ENCODE results near the gene KCNQ4. TPM values are rescaled to one million over a fixed set of nuclear protein-coding genes. Genes with fewer than 3 reads are reported as not detected.
A peak's percentile ranks its signal among the peaks of the same experiment; 100 is the strongest.

KCNQ4 gene
- total RNA-seq, 5 donors from 2014 or later (not counting 1 experiment from before 2014, with no cell fraction given), result 0.10 to 0.35 (median 0.26) TPM

GRCh38 chr1:40772146-40772955 lies 11.2 kb upstream of the KCNQ4 start:
- H3K27ac ChIP-seq (ENCODE audit: low read length), result no peak overlapping the region
- POLR2A ChIA-PET, result interaction anchor here in 1 of 2 donors (0.7 to 1.2 kb wide), 2 partner anchors 9 to 737 kb away, joined by 3 to 4 read pairs; no protein-coding TSS in a partner anchor
- H3K9me3 Mint-ChIP-seq, result peaks cover 0 to 2% (median 0%) of the 10 kb centered on the region in 3 donors
- CTCF ChIA-PET, result interaction anchor here (0.7 to 6.1 kb wide), 9 partner anchors 8 to 301 kb away, joined by 3 to 59 read pairs (median 3); no protein-coding TSS in a partner anchor
- no peak for ATAC-seq (replicated peaks in 1 of 4)
- H3K36me3 Mint-ChIP-seq, result peaks cover 44% of the 10 kb centered on the region
- peak overlapping the region in 1 of 2 donors; percentile 62 for H3K27ac Mint-ChIP-seq
- no peaks in the 10 kb centered on the region for H3K9me3 ChIP-seq
- 100% methylated on average over 2 of the region's 2 CpGs for WGBS (ENCODE audit: insufficient coverage)
- no peak for DNase-seq
- H3K27me3 Mint-ChIP-seq, result no peaks in the 10 kb centered on the region
- H3K4me1 ChIP-seq (ENCODE audit: control insufficient read depth in 1 of 2, extremely low read depth in 1 of 2, insufficient read depth in 2 of 2, low read length in 2 of 2), result no peaks in the 10 kb centered on the region
- H3K36me3 ChIP-seq (ENCODE audit: control insufficient read depth in 2 of 2, extremely low read depth in 1 of 2, insufficient read depth in 1 of 2, low read length in 1 of 2), result peaks cover 5 to 49% of the 10 kb centered on the region in 2 donors
- peaks cover 0 to 12% (median 0%) of the 10 kb centered on the region in 3 donors for H3K4me1 Mint-ChIP-seq
- no peak overlapping the region for H3K4me3 ChIP-seq (ENCODE audit: control insufficient read depth in 1 of 2, extremely low read depth in 1 of 2, low read length in 1 of 2)
- H3K4me3 Mint-ChIP-seq, result no peak overlapping the region
- H3K27me3 ChIP-seq (replicated peaks in 1 of 2; ENCODE audit: control insufficient read depth in 2 of 2, extremely low read depth in 1 of 2, insufficient read depth in 2 of 2, low read length in 1 of 2), result no peaks in the 10 kb centered on the region

GRCh38 chr1:40773748-40774265 lies 9.8 kb upstream of the KCNQ4 start:
- no peaks in the 10 kb centered on the region for H3K9me3 ChIP-seq
- no peak for ATAC-seq (replicated peaks in 1 of 4)
- no peak overlapping the region for H3K27ac ChIP-seq (ENCODE audit: low read length)
- CTCF ChIA-PET, result interaction anchor here (0.6 to 6.1 kb wide), 13 partner anchors 11 to 1214 kb away, joined by 3 to 59 read pairs (median 5); partner anchors contain the start of gene NFYC (in 1 of the 2)
- 89% methylated on average over 5 of the region's 6 CpGs for WGBS (ENCODE audit: insufficient coverage)
- peaks cover 39% of the 10 kb centered on the region for H3K36me3 Mint-ChIP-seq
- H3K4me3 Mint-ChIP-seq, result no peak overlapping the region
- no peaks in the 10 kb centered on the region for H3K27me3 Mint-ChIP-seq
- no peak overlapping the region for H3K4me3 ChIP-seq (ENCODE audit: control insufficient read depth in 1 of 2, extremely low read depth in 1 of 2, low read length in 1 of 2)
- peaks cover 5 to 36% of the 10 kb centered on the region in 2 donors for H3K36me3 ChIP-seq (ENCODE audit: control insufficient read depth in 2 of 2, extremely low read depth in 1 of 2, insufficient read depth in 1 of 2, low read length in 1 of 2)
- DNase-seq, result no peak
- H3K27me3 ChIP-seq (replicated peaks in 1 of 2; ENCODE audit: control insufficient read depth in 2 of 2, extremely low read depth in 1 of 2, insufficient read depth in 2 of 2, low read length in 1 of 2), result no peaks in the 10 kb centered on the region
- POLR2A ChIA-PET, result no interaction called here
- no peaks in the 10 kb centered on the region for H3K4me1 ChIP-seq (ENCODE audit: control insufficient read depth in 1 of 2, extremely low read depth in 1 of 2, insufficient read depth in 2 of 2, low read length in 2 of 2)
- H3K9me3 Mint-ChIP-seq, result peaks cover 0 to 2% (median 0%) of the 10 kb centered on the region in 3 donors
- H3K4me1 Mint-ChIP-seq, result peaks cover 0 to 12% (median 0%) of the 10 kb centered on the region in 3 donors
- no peak overlapping the region for H3K27ac Mint-ChIP-seq

- H3K4me1 ChIP-seq (ENCODE audit: control insufficient read depth in 1 of 2, extremely low read depth in 1 of 2, insufficient read depth in 2 of 2, low read length in 2 of 2), result no peaks in the 10 kb centered on the region
- DNase-seq, result peak in 34 of 35 experiments; percentile 19 to 80 (median 54)
- H3K4me3 Mint-ChIP-seq, result no peak overlapping the region
- ATAC-seq (replicated peaks in 1 of 4), result peak; percentile 55 to 70 (median 64)
- no peak overlapping the region for H3K4me3 ChIP-seq (ENCODE audit: control insufficient read depth in 1 of 2, extremely low read depth in 1 of 2, low read length in 1 of 2)
- no peaks in the 10 kb centered on the region for H3K27me3 Mint-ChIP-seq
- no peaks in the 10 kb centered on the region for H3K9me3 ChIP-seq
- peaks cover 0 to 12% (median 0%) of the 10 kb centered on the region in 3 donors for H3K4me1 Mint-ChIP-seq
- H3K36me3 ChIP-seq (ENCODE audit: control insufficient read depth in 2 of 2, extremely low read depth in 1 of 2, insufficient read depth in 1 of 2, low read length in 1 of 2), result peaks cover 5 to 30% of the 10 kb centered on the region in 2 donors
- H3K9me3 Mint-ChIP-seq, result peaks cover 0 to 2% (median 0%) of the 10 kb centered on the region in 3 donors
- H3K27me3 ChIP-seq (replicated peaks in 1 of 2; ENCODE audit: control insufficient read depth in 2 of 2, extremely low read depth in 1 of 2, insufficient read depth in 2 of 2, low read length in 1 of 2), result no peaks in the 10 kb centered on the region
- CTCF ChIA-PET, result interaction anchor here (0.5 to 6.1 kb wide), 23 partner anchors 10 to 1215 kb away, joined by 3 to 59 read pairs (median 5); partner anchors contain the start of gene NFYC (in 1 of the 2)
- 11% methylated on average over 1 of the region's 3 CpGs for WGBS (ENCODE audit: insufficient coverage)
- no peak overlapping the region for H3K27ac ChIP-seq (ENCODE audit: low read length)
- no peak overlapping the region for H3K27ac Mint-ChIP-seq
- H3K36me3 Mint-ChIP-seq, result peaks cover 35% of the 10 kb centered on the region
- POLR2A ChIA-PET, result interaction anchor here (0.5 to 1.6 kb wide), 3 partner anchors 71 to 77 kb away, joined by 3 to 5 read pairs (median 3); no protein-coding TSS in a partner anchor
Measured at GRCh38 chr1:40774266-40774998, 9.2 kb upstream of the KCNQ4 start.

GRCh38 chr1:40776236-40777072 lies 7.1 kb upstream of the KCNQ4 start:
- Mint-ChIP-seq H3K4me3 (no peak overlapping the region), H3K27me3 (peaks cover 0 to 4% of the 10 kb centered on the region in 2 donors), H3K36me3 (peaks cover 27% of the 10 kb centered on the region), H3K27ac (no peak overlapping the region), H3K4me1 (peaks cover 0 to 12% (median 0%) of the 10 kb centered on the region in 3 donors), H3K9me3 (peaks cover 0 to 2% (median 0%) of the 10 kb centered on the region in 3 donors)
- Histone ChIP-seq H3K9me3 (no peaks in the 10 kb centered on the region), H3K27me3 (replicated peaks in 1 of 2; ENCODE audit: control insufficient read depth in 2 of 2, extremely low read depth in 1 of 2, insufficient read depth in 2 of 2, low read length in 1 of 2) (peaks cover 0 to 4% of the 10 kb centered on the region in 2 experiments), H3K4me3 (ENCODE audit: control insufficient read depth in 1 of 2, extremely low read depth in 1 of 2, low read length in 1 of 2) (no peak overlapping the region), H3K36me3 (ENCODE audit: control insufficient read depth in 2 of 2, extremely low read depth in 1 of 2, insufficient read depth in 1 of 2, low read length in 1 of 2) (peaks cover 0 to 11% of the 10 kb centered on the region in 2 donors), H3K4me1 (ENCODE audit: control insufficient read depth in 1 of 2, extremely low read depth in 1 of 2, insufficient read depth in 2 of 2, low read length in 2 of 2) (no peaks in the 10 kb centered on the region), H3K27ac (ENCODE audit: low read length) (no peak overlapping the region)
- CTCF ChIA-PET, result interaction anchor here (0.6 to 6.1 kb wide), 5 partner anchors 72 to 772 kb away, joined by 4 to 59 read pairs (median 22); no protein-coding TSS in a partner anchor
- POLR2A ChIA-PET, result no interaction called here
- WGBS (ENCODE audit: insufficient coverage), result 100% methylated on average over 1 of the region's 4 CpGs
- DNase-seq (no peak), ATAC-seq (replicated peaks in 1 of 4) (no peak)

GRCh38 chr1:40777224-40777970 lies 6.2 kb upstream of the KCNQ4 start:
- WGBS (ENCODE audit: insufficient coverage), result 100% methylated on average over 1 of the region's 2 CpGs
- peaks cover 0 to 11% of the 10 kb centered on the region in 2 experiments for H3K27me3 ChIP-seq (replicated peaks in 1 of 2; ENCODE audit: control insufficient read depth in 2 of 2, extremely low read depth in 1 of 2, insufficient read depth in 2 of 2, low read length in 1 of 2)
- H3K4me1 ChIP-seq (ENCODE audit: control insufficient read depth in 1 of 2, extremely low read depth in 1 of 2, insufficient read depth in 2 of 2, low read length in 2 of 2), result no peaks in the 10 kb centered on the region
- H3K9me3 ChIP-seq, result no peaks in the 10 kb centered on the region
- no peak overlapping the region for H3K27ac ChIP-seq (ENCODE audit: low read length)
- Mint-ChIP-seq H3K27ac (no peak overlapping the region), H3K4me3 (no peak overlapping the region), H3K36me3 (peaks cover 26% of the 10 kb centered on the region), H3K4me1 (peaks cover 0 to 12% (median 3%) of the 10 kb centered on the region in 3 donors), H3K9me3 (peaks cover 0 to 2% (median 0%) of the 10 kb centered on the region in 3 donors), H3K27me3 (peaks cover 0 to 12% of the 10 kb centered on the region in 2 donors)
- DNase-seq, result no peak
- no peak overlapping the region for H3K4me3 ChIP-seq (ENCODE audit: control insufficient read depth in 1 of 2, extremely low read depth in 1 of 2, low read length in 1 of 2)
- peaks cover 0 to 4% of the 10 kb centered on the region in 2 donors for H3K36me3 ChIP-seq (ENCODE audit: control insufficient read depth in 2 of 2, extremely low read depth in 1 of 2, insufficient read depth in 1 of 2, low read length in 1 of 2)
- ChIA-PET CTCF (interaction anchor here (6.0 to 6.1 kb wide), 2 partner anchors 71 to 72 kb away, joined by 44 to 59 read pairs; no protein-coding TSS in a partner anchor), POLR2A (no interaction called here)
- ATAC-seq (replicated peaks in 1 of 4), result no peak

Measured in T-cell (primary cell).